K562 (cell line): ENCODE data around the gene INTS1. TPM values are rescaled to one million over a fixed set of nuclear protein-coding genes. Genes with fewer than 3 reads are reported as not detected.

ENCODE experiments used
- ATAC-seq: fragments of 200-7000 bp; cut with Tn5 transposase; 3 replicates; pipeline ENCODE4 v1.9.1; 2020; ENCODE audit warnings: moderate library complexity
- BruUV-seq: library from RNA; stranded (reverse); fragments of 400-500 nt; replicated peaks from 2 replicates; lab custom pipeline; 2021; lab: Mats Ljungman, UMichigan
- CTCF ChIA-PET: fragments of 300-600 bp; formaldehyde crosslinking; extraction: SDS; loops from one replicate; lab custom pipeline; 2021; ENCODE audit warnings: low intra/inter-chr PET ratio; lab: Yijun Ruan, JAX
- POLR2A ChIA-PET: fragments of 300-600, 350-650 bp; sonication (Branson Sonifier 250); formaldehyde crosslinking; extraction: SDS; loops from one replicate; lab custom pipeline; 2021; ENCODE audit warnings: antibody characterized with exemption, inconsistent platforms; lab: Yijun Ruan, JAX
- DNase-seq, 4 experiments: peaks; one replicate each; pipeline versions ENCODE4 v3.0.0 to v3.0.0-alpha.2; 2011 to 2018; ENCODE audit warnings: low spot score in 3 of 4, mixed read lengths in 3 of 4; ENCODE audit errors: extremely low read depth in 1 of 4
- FAIRE-seq: peaks from 2 replicates; lab custom pipeline; 2011; peaks lifted over from hg19 to GRCh38; lab: Jason Lieb, UNC
- H2AFZ ChIP-seq: 2 replicates; pipeline ENCODE4 v1.6.0; 2011; ENCODE audit warnings: low read depth, low read length, control low read depth, inconsistent platforms
- H3K27ac ChIP-seq: fragments of 200-600 bp; 3 replicates; pipeline ENCODE4 v1.8.0; 2011; ENCODE audit warnings: low read depth, mild to moderate bottlenecking, control low read depth, inconsistent platforms, low read length, moderate library complexity, mixed read lengths; ENCODE audit errors: extremely low read depth
- H3K27me3 ChIP-seq, 2 experiments: fragments of 300-600 bp in 1 of 2; 2 replicates in 1 of 2; 3 replicates in 1 of 2; pipeline versions ENCODE4 v1.6.0 to v1.8.0; 2011; ENCODE audit warnings: inconsistent platforms in 2 of 2, low read length in 2 of 2, mild to moderate bottlenecking in 1 of 2, mixed read lengths in 1 of 2, moderate library complexity in 1 of 2; ENCODE audit not compliant: control insufficient read depth in 2 of 2, insufficient read depth in 2 of 2
- H3K36me3 ChIP-seq: fragments of 300-600 bp; 3 replicates; pipeline ENCODE4 v1.8.0; 2011; ENCODE audit warnings: mild to moderate bottlenecking, low read length, inconsistent platforms; ENCODE audit not compliant: control insufficient read depth, insufficient read depth
- H3K4me1 ChIP-seq, 2 experiments: fragments of 200-600 bp in 1 of 2; replicated peaks in 1 of 2; 2 replicates in 1 of 2; 3 replicates in 1 of 2; pipeline versions ENCODE4 v1.5.1 to v1.8.0; 2011; ENCODE audit warnings: inconsistent platforms in 2 of 2, low read length in 2 of 2, mild to moderate bottlenecking in 1 of 2, mixed read lengths in 1 of 2, moderate library complexity in 1 of 2; ENCODE audit not compliant: control insufficient read depth in 2 of 2, insufficient read depth in 2 of 2
- H3K4me2 ChIP-seq: 2 replicates; pipeline ENCODE4 v1.6.1; 2011; ENCODE audit warnings: low read length, control low read depth, inconsistent platforms, mixed read lengths; ENCODE audit not compliant: insufficient read depth
- H3K4me3 ChIP-seq: fragments of 200-600 bp; sonication (generic), shearing (Covaris generic); 2 replicates; pipeline ENCODE4 v1.5.1; 2016; ENCODE audit warnings: control low read depth, inconsistent platforms
- H3K79me2 ChIP-seq: fragments of 200-600 bp; 3 replicates; pipeline ENCODE4 v1.8.0; 2011; ENCODE audit warnings: low read length, inconsistent platforms; ENCODE audit not compliant: control insufficient read depth, insufficient read depth
- H3K9ac ChIP-seq, 2 experiments: 2 replicates each; pipeline versions ENCODE4 v1.6.0 to v1.6.1; 2011; ENCODE audit warnings: low read depth in 2 of 2, low read length in 2 of 2, control low read depth in 1 of 2, inconsistent platforms in 1 of 2, mild to moderate bottlenecking in 1 of 2, mixed read lengths in 1 of 2; ENCODE audit not compliant: insufficient read depth in 1 of 2
- H3K9me1 ChIP-seq: one replicate; pipeline ENCODE4 v1.6.0; 2011; ENCODE audit warnings: inconsistent platforms, mild to moderate bottlenecking, low read length, moderate library complexity; ENCODE audit not compliant: control insufficient read depth, insufficient read depth
- H3K9me3 ChIP-seq: replicated peaks from 2 replicates; pipeline ENCODE4 v1.5.1; 2011; ENCODE audit warnings: low read depth, low read length, inconsistent platforms; ENCODE audit not compliant: control insufficient read depth, insufficient read depth
- H4K20me1 ChIP-seq: replicated peaks from 2 replicates; pipeline ENCODE4 v1.6.1; 2011; ENCODE audit warnings: low read length, inconsistent platforms, mixed read lengths; ENCODE audit not compliant: control insufficient read depth, insufficient read depth
- NFATC3 ChIP-seq: fragments of 450-650 bp; IDR thresholded peaks from 2 replicates; pipeline ENCODE4 v1.6.1; 2017; ENCODE audit warnings: mild to moderate bottlenecking
- TCFL5 ChIP-seq: fragments of 250-450 bp; sonication (Bioruptor Pico); conservative IDR thresholded peaks from 2 replicates; pipeline ENCODE4 v1.6.1; 2021; ENCODE audit warnings: mild to moderate bottlenecking, moderate library complexity, matching md5 sums
- WHSC1 ChIP-seq: IDR thresholded peaks from one replicate; pipeline ENCODE4 v1.6.1; 2012; ENCODE audit warnings: low read length, control low read depth, inconsistent platforms
- ZNF121 ChIP-seq: sonication (generic); formaldehyde crosslinking; conservative IDR thresholded peaks from 2 replicates; pipeline ENCODE4 v1.8.0; 2022; ENCODE audit warnings: missing genetic modification reagents
- ZNF79 ChIP-seq: fragments of 250-450 bp; sonication (Bioruptor Pico); IDR thresholded peaks from 2 replicates; pipeline ENCODE4 v1.4.0; 2020; ENCODE audit warnings: low read depth, mild to moderate bottlenecking, moderate library complexity
- WGBS: fragments of 100-300 bp; shearing (Covaris generic); methylation state at CpG from one replicate; pipeline ENCODE4 v1.1.6; 2016; ENCODE audit warnings: low coverage, mixed read lengths; ENCODE audit not compliant: insufficient coverage; ENCODE audit errors: missing lambda C conversion rate; 5-methylcytosine and 5-hydroxymethylcytosine counted together
- in situ Hi-C: fragments of 300-500 bp; cut with MboI; formaldehyde crosslinking; loops from 4 replicates; pipeline ENCODE4 v1.15.0; 2018; ENCODE audit warnings: inconsistent platforms, mixed read lengths
- intact Hi-C: fragments of 100-400 bp; cut with micrococcal nuclease; formaldehyde crosslinking; loops from 2 replicates; pipeline ENCODE4 v1.14.2; 2022
- polyA plus RNA-seq, 8 experiments: library from polyadenylated mRNA; depleted of rRNA in 4 of 8; stranded (reverse) in 5 of 8; unstranded in 3 of 8; fragments of >200 nt; fragmentation: Nextera tagmentation in 2 of 8; fragmentation: Illumina TruSeq in 1 of 8; extraction: Ambion mirVana in 2 of 8; extraction: Trizol in 1 of 8; gene quantifications; 2 replicates each; pipeline versions ENCODE4 v1.2.1 to v1.2.3, GENCODE V29; 2011 to 2014; ENCODE audit warnings: inconsistent platforms in 1 of 8, missing spikeins in 1 of 8
- total RNA-seq, 7 experiments: library from RNA; depleted of rRNA in 6 of 7; stranded (reverse); fragments of >200 nt in 6 of 7; fragmentation: Illumina TruSeq in 2 of 7; extraction: Trizol in 2 of 7; gene quantifications; 2 replicates each; pipeline versions ENCODE4 v1.2.1 to v1.2.3, GENCODE V29; 2011 to 2021; ENCODE audit warnings: low replicate concordance in 1 of 7
- TF ChIP-seq, protein P1 (sequence below): fragments of 250-450 bp; sonication (Bioruptor Pico); IDR thresholded peaks from 2 replicates; pipeline ENCODE4 v1.8.0; 2021; ENCODE audit warnings: moderate library complexity, mild to moderate bottlenecking, inconsistent platforms
- TF ChIP-seq, protein P2 (sequence below), 2 experiments: fragments of 450-650 bp; IDR thresholded peaks; 2 replicates each; pipeline ENCODE4 v1.6.1; 2016; ENCODE audit warnings: mild to moderate bottlenecking in 2 of 2, borderline replicate concordance in 1 of 2, low read depth in 1 of 2, moderate library complexity in 1 of 2

Gene INTS1
- total and polyA plus RNA-seq, 9 of the 15 experiments (the other 6 are each of a cell fraction or from before 2014, with no cell fraction given) = 0.34 to 119 (median 18.5) TPM

DNA sequence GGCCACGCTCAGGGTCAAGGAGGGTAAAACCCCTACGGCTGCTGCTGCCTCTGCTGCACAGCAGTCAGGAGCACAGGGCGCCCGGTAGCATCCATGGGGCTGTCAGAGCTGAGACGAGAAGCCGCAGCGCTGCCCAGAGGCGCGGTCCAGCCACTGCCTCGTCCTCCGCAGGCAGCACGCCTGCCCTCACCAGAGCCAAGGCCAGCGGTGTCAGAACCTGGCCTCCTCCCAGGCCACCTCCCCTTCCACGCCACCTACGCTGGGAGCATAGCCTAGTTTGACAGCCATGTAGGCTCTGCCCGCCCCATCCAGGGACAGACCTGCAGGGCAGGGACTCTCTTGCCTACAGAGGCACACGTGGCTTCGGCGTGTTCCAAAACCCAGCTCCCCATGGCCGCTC, 16.2 kb downstream of the INTS1 start:
- ATAC-seq (no peak), FAIRE-seq (no peak), DNase-seq (no peak)
- Histone ChIP-seq H3K4me3 (no peak overlapping the region), H3K4me2 (no peak overlapping the region), H3K4me1 (peaks cover 0 to 5% of the 10 kb centered on the region in 2 experiments; a peak in 1 of 5 replicates), H3K27me3 (no peaks in the 10 kb centered on the region), H3K27ac (no peak overlapping the region), H3K9me3 (no peaks in the 10 kb centered on the region), H3K9me1 (no peaks in the 10 kb centered on the region), H2AFZ (no peak overlapping the region), H4K20me1 (no peaks in the 10 kb centered on the region), H3K9ac (no peak overlapping the region; a peak in 1 of 4 replicates), H3K79me2 (no peaks in the 10 kb centered on the region), H3K36me3 (peaks cover 88% of the 10 kb centered on the region; the same call in 2 of the 3 replicates)
- WGBS = 95% methylated on average over 19 of the region's 20 CpGs
- in situ Hi-C loops = no loop called here
- ChIA-PET POLR2A (interaction anchor here (0.7 kb wide), 1 partner anchor 8 kb away, joined by 3 read pairs; no protein-coding TSS in a partner anchor), CTCF (no interaction called here)
- no TSS peak for BruUV-seq
- intact Hi-C loops = no loop called here
- no peak for TF ChIP-seq TCFL5 (CRISPR knock-in tag)
- TF ChIP-seq, protein P1, sequence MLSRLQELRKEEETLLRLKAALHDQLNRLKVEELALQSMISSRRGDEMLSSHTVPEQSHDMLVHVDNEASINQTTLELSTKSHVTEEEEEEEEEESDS (CRISPR knock-in tag) = no peak
- no peak for TF ChIP-seq WHSC1
- no peak for TF ChIP-seq NFATC3

DNA sequence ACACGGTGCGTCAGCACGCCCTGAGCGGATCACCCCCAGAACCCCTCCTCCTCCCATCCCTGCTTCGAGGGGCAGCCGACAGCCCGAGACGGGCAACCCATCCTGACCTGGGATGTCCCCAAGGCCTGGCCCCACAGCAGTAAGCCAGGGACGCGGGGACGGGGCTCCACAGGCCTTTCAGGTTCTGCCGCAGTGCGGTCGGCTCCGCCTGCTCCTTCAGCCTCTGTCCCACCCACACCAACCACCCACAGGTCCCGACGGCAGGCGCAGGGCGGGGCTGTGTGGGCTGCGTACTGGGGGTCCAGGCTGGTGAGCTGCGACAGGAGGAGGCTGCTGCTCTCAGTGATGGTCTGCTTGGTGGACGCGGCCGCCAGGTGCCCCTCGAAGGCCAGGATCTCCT, 16.7 kb downstream of the INTS1 start:
- 90% methylated on average over 17 of the region's 25 CpGs for WGBS
- H2AFZ ChIP-seq = no peak overlapping the region
- H3K4me2 ChIP-seq = no peak overlapping the region
- intact Hi-C loops (no loop called here), in situ Hi-C loops (no loop called here)
- FAIRE-seq (no peak), DNase-seq (no peak), ATAC-seq (no peak)
- H3K27ac ChIP-seq = no peak overlapping the region
- H3K27me3 ChIP-seq = no peaks in the 10 kb centered on the region
- no peaks in the 10 kb centered on the region for H3K79me2 ChIP-seq
- no peak overlapping the region for H3K4me3 ChIP-seq
- H3K4me1 ChIP-seq = peaks cover 0 to 5% of the 10 kb centered on the region in 2 experiments; a peak in 1 of 5 replicates
- H4K20me1 ChIP-seq = no peaks in the 10 kb centered on the region
- ChIA-PET POLR2A (no interaction called here), CTCF (no interaction called here)
- H3K36me3 ChIP-seq = peaks cover 92% of the 10 kb centered on the region; the same call in 2 of the 3 replicates
- no peaks in the 10 kb centered on the region for H3K9me1 ChIP-seq
- BruUV-seq = no TSS peak
- no peaks in the 10 kb centered on the region for H3K9me3 ChIP-seq
- H3K9ac ChIP-seq = no peak overlapping the region
- no peak for TF ChIP-seq ZNF121
- TF ChIP-seq, protein P2, sequence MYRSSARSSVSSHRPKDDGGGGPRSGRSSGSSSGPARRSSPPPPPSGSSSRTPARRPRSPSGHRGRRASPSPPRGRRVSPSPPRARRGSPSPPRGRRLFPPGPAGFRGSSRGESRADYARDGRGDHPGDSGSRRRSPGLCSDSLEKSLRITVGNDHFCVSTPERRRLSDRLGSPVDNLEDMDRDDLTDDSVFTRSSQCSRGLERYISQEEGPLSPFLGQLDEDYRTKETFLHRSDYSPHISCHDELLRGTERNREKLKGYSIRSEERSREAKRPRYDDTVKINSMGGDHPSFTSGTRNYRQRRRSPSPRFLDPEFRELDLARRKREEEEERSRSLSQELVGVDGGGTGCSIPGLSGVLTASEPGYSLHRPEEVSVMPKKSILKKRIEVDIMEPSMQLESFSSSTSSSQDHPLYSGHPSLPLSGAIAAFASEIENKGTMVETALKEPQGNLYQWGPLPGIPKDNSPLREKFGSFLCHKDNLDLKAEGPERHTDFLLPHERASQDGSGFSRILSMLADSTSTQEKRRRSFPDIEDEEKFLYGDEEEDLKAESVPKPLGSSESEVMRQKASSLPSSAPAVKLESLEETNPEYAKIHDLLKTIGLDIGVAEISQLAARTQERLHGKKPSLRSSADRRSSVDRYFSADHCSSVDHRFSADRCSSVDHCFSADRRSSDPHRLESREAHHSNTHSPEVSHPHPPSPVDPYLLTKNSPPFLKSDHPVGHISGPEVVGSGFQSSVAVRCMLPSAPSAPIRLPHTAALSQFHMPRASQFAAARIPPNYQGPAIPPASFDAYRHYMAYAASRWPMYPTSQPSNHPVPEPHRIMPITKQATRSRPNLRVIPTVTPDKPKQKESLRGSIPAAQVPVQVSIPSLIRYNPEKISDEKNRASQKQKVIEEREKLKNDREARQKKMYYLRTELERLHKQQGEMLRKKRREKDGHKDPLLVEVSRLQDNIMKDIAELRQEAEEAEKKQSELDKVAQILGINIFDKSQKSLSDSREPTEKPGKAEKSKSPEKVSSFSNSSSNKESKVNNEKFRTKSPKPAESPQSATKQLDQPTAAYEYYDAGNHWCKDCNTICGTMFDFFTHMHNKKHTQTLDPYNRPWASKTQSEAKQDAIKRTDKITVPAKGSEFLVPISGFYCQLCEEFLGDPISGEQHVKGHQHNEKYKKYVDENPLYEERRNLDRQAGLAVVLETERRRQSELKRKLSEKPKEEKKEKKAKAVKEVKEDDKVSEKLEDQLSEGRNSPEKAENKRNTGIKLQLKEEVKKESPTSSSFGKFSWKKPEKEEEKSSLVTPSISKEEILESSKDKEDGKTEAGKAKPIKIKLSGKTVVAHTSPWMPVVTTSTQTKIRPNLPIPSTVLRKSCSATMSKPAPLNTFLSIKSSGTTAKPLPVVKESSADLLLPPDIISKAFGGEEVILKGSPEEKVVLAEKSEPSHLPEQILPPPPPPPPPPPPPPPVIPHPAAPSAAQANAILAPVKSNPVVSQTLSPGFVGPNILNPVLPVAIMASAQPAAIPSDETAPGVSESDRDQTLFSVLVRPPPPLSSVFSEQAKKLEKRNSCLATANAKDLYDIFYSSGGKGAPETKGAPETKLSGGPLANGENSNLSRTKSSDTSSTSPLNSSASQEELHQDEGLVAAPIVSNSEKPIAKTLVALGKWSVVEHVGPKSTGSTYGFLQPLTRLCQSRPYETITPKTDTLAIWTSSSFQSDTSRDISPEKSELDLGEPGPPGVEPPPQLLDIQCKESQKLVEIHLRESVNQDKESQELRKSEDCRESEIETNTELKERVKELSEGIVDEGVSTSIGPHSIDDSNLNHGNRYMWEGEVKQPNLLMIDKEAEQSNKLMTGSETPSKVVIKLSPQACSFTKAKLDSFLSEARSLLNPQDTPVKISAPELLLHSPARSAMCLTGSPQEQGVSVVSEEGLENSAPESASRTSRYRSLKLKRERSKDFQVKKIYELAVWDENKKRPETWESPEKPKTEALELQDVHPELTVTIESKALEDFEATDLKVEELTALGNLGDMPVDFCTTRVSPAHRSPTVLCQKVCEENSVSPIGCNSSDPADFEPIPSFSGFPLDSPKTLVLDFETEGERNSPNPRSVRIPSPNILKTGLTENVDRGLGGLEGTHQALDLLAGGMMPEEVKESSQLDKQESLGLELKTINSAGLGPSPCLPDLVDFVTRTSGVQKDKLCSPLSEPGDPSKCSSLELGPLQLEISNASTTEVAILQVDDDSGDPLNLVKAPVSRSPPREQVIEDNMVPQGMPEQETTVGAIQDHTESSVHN (IDR thresholded peaks at IDR 0.05; ENCODE audit: borderline replicate concordance in 1 of 2, low read depth in 1 of 2) = no peak
- no peak for TF ChIP-seq ZNF79 (CRISPR knock-in tag)
